Activated CD4-positive, alpha-beta T cell treated with anti-CD3 and anti-CD28 coated beads, Interleukin-2, amount 10 ng/mL, durations not matched to agents 7 days and 5 days (primary cell): ENCODE data around the gene ADARB1. TPM values are rescaled to one million over a fixed set of nuclear protein-coding genes. Genes with fewer than 3 reads are reported as not detected.

Experiments used
- CTCF ChIA-PET: fragments of 350-600 bp; sonication (Branson Sonifier 250); formaldehyde crosslinking; loops from one replicate; lab custom pipeline; 2021; ENCODE audit warnings: antibody characterized with exemption; lab: Charles Lee
- POLR2A ChIA-PET: fragments of 350-600 bp; sonication (Branson Sonifier 250); formaldehyde crosslinking; loops from one replicate; lab custom pipeline; 2021; ENCODE audit warnings: antibody characterized with exemption; lab: Charles Lee
- DNase-seq: peaks from one replicate; pipeline ENCODE4 v3.0.0-alpha.2; 2020
- H3K27ac Mint-ChIP-seq: one replicate; pipeline ENCODE4 v1.8.0; 2021; ENCODE audit warnings: mild to moderate bottlenecking, moderate library complexity, mixed read lengths
- H3K27me3 Mint-ChIP-seq: one replicate; pipeline ENCODE4 v1.8.0; 2021; ENCODE audit warnings: mixed read lengths
- H3K36me3 Mint-ChIP-seq: one replicate; pipeline ENCODE4 v1.8.0; 2021; ENCODE audit warnings: low read depth, mixed read lengths
- H3K4me1 Mint-ChIP-seq: one replicate; pipeline ENCODE4 v1.8.0; 2021; ENCODE audit warnings: mixed read lengths
- H3K4me3 Mint-ChIP-seq: one replicate; pipeline ENCODE4 v1.8.0; 2021; ENCODE audit warnings: mild to moderate bottlenecking, moderate library complexity, mixed read lengths
- H3K9me3 Mint-ChIP-seq: one replicate; pipeline ENCODE4 v1.8.0; 2021; ENCODE audit warnings: mixed read lengths
- total RNA-seq, 2 experiments: library from RNA; stranded (reverse); gene quantifications; one replicate each; pipeline ENCODE4 v1.2.3, GENCODE V29; 2021

ADARB1 gene
- total RNA-seq, 2 experiments from 2014 or later = 43.3 to 45.4 TPM

GRCh38 chr21:45112371-45112770 lies 38.0 kb downstream of the ADARB1 start:
- POLR2A ChIA-PET = no interaction called here
- Mint-ChIP-seq H3K27ac (peak overlapping the region; percentile 26), H3K27me3 (no peaks in the 10 kb centered on the region), H3K4me1 (peaks cover 57% of the 10 kb centered on the region), H3K36me3 (peaks cover 11% of the 10 kb centered on the region), H3K9me3 (no peaks in the 10 kb centered on the region), H3K4me3 (no peak overlapping the region)
- no peak for DNase-seq
- CTCF ChIA-PET = no interaction called here

GRCh38 chr21:45113543-45113942 lies 39.2 kb downstream of the ADARB1 start:
- ChIA-PET POLR2A (no interaction called here), CTCF (interaction anchor here (1.2 kb wide), 1 partner anchor 15 kb away, joined by 6 read pairs; no protein-coding TSS in a partner anchor)
- Mint-ChIP-seq H3K36me3 (peaks cover 3% of the 10 kb centered on the region), H3K4me1 (peaks cover 55% of the 10 kb centered on the region), H3K27me3 (no peaks in the 10 kb centered on the region), H3K27ac (no peak overlapping the region), H3K9me3 (no peaks in the 10 kb centered on the region), H3K4me3 (no peak overlapping the region)
- no peak for DNase-seq

- peaks cover 2% of the 10 kb centered on the region for H3K36me3 Mint-ChIP-seq
- CTCF ChIA-PET = interaction anchor here (1.2 kb wide), 1 partner anchor 14 kb away, joined by 6 read pairs; no protein-coding TSS in a partner anchor
- no peaks in the 10 kb centered on the region for H3K27me3 Mint-ChIP-seq
- peaks cover 50% of the 10 kb centered on the region for H3K4me1 Mint-ChIP-seq
- H3K4me3 Mint-ChIP-seq = no peak overlapping the region
- no peaks in the 10 kb centered on the region for H3K9me3 Mint-ChIP-seq
- no peak for DNase-seq
- POLR2A ChIA-PET = no interaction called here
- H3K27ac Mint-ChIP-seq = no peak overlapping the region
Observed at GRCh38 chr21:45114072-45114471, 39.7 kb downstream of the ADARB1 start.

- DNase-seq = no peak
- H3K9me3 Mint-ChIP-seq = no peaks in the 10 kb centered on the region
- POLR2A ChIA-PET = no interaction called here
- peaks cover 46% of the 10 kb centered on the region for H3K4me1 Mint-ChIP-seq
- CTCF ChIA-PET = interaction anchor here (0.7 kb wide), 1 partner anchor 14 kb away, joined by 3 read pairs; no protein-coding TSS in a partner anchor
- H3K36me3 Mint-ChIP-seq = peaks cover 2% of the 10 kb centered on the region
- H3K4me3 Mint-ChIP-seq = no peak overlapping the region
- no peaks in the 10 kb centered on the region for H3K27me3 Mint-ChIP-seq
- H3K27ac Mint-ChIP-seq = no peak overlapping the region
Observed at GRCh38 chr21:45114475-45114874, 40.1 kb downstream of the ADARB1 start.

GRCh38 chr21:45115141-45115540 lies 40.8 kb downstream of the ADARB1 start:
- H3K27ac Mint-ChIP-seq = no peak overlapping the region
- peaks cover 2% of the 10 kb centered on the region for H3K36me3 Mint-ChIP-seq
- CTCF ChIA-PET = interaction anchor here (0.7 kb wide), 1 partner anchor 13 kb away, joined by 3 read pairs; no protein-coding TSS in a partner anchor
- no peaks in the 10 kb centered on the region for H3K9me3 Mint-ChIP-seq
- H3K4me3 Mint-ChIP-seq = no peak overlapping the region
- peaks cover 39% of the 10 kb centered on the region for H3K4me1 Mint-ChIP-seq
- no peaks in the 10 kb centered on the region for H3K27me3 Mint-ChIP-seq
- POLR2A ChIA-PET = no interaction called here
- DNase-seq = no peak

- Mint-ChIP-seq H3K27ac (no peak overlapping the region), H3K27me3 (no peaks in the 10 kb centered on the region), H3K4me3 (no peak overlapping the region), H3K4me1 (peaks cover 31% of the 10 kb centered on the region), H3K9me3 (no peaks in the 10 kb centered on the region), H3K36me3 (peaks cover 2% of the 10 kb centered on the region)
- ChIA-PET CTCF (interaction anchor here (0.8 kb wide), 1 partner anchor 12 kb away, joined by 3 read pairs; no protein-coding TSS in a partner anchor), POLR2A (no interaction called here)
- DNase-seq = no peak
Observed at GRCh38 chr21:45116066-45116465, 41.7 kb downstream of the ADARB1 start.

DNA sequence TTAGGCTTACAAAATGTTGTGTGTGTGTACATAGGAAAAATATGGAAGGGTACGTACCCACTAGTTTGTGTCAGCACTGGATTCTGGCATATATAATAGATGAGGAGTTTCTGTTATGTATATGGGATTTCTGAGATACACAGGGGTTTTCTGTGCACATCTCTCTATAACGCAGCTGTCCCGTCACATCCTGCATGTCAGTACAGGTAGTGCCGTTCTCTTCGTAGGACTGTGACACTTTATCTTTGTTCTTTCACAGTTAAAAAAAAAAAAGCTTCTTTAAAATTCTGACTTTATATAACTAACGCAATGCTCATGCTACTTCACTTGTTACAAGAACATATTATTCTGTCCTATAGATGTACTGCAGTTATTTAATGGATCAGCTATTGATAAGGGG lies 42.9 kb downstream of the ADARB1 start:
- POLR2A ChIA-PET = no interaction called here
- Mint-ChIP-seq H3K27ac (no peak overlapping the region), H3K36me3 (peaks cover 2% of the 10 kb centered on the region), H3K4me1 (peaks cover 20% of the 10 kb centered on the region), H3K27me3 (no peaks in the 10 kb centered on the region), H3K4me3 (no peak overlapping the region), H3K9me3 (no peaks in the 10 kb centered on the region)
- CTCF ChIA-PET = no interaction called here
- no peak for DNase-seq

- ChIA-PET POLR2A (no interaction called here), CTCF (no interaction called here)
- peaks cover 4% of the 10 kb centered on the region for H3K36me3 Mint-ChIP-seq
- H3K4me1 Mint-ChIP-seq = peaks cover 20% of the 10 kb centered on the region
- no peak for DNase-seq
- no peaks in the 10 kb centered on the region for H3K27me3 Mint-ChIP-seq
- no peak overlapping the region for H3K27ac Mint-ChIP-seq
- H3K9me3 Mint-ChIP-seq = no peaks in the 10 kb centered on the region
- no peak overlapping the region for H3K4me3 Mint-ChIP-seq
Observed at GRCh38 chr21:45118099-45118498, 43.7 kb downstream of the ADARB1 start.

GRCh38 chr21:45119812-45120211 lies 45.4 kb downstream of the ADARB1 start:
- POLR2A ChIA-PET = no interaction called here
- Mint-ChIP-seq H3K36me3 (peaks cover 4% of the 10 kb centered on the region), H3K27ac (no peak overlapping the region), H3K9me3 (no peaks in the 10 kb centered on the region), H3K27me3 (no peaks in the 10 kb centered on the region), H3K4me3 (no peak overlapping the region), H3K4me1 (peaks cover 20% of the 10 kb centered on the region)
- no peak for DNase-seq
- CTCF ChIA-PET = interaction anchor here (1.9 kb wide), 1 partner anchor 9 kb away, joined by 6 read pairs; no protein-coding TSS in a partner anchor

DNA sequence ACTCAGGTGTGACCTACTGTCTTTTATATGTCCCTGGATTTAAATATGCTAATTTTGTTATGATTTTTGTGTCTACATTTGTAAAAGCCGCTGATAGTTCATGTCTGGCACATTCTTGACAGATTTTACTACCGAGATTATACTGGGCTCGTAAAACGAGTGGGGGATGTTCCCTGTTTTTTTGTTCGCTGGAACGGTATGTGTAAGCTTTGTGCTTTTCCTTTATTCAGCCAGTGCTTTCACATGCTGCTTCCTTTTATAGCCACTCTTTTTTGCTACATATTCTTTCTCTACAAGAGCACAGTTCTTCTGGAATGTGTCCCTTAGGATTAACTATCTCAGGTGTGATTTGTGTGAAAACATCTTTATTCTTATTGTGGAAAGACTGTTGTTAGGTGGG lies 46.6 kb downstream of the ADARB1 start:
- ChIA-PET CTCF (interaction anchor here (0.8 to 1.9 kb wide), 3 partner anchors 8 to 41 kb away, joined by 3 to 6 read pairs (median 3); no protein-coding TSS in a partner anchor), POLR2A (no interaction called here)
- Mint-ChIP-seq H3K4me3 (no peak overlapping the region), H3K36me3 (peaks cover 4% of the 10 kb centered on the region), H3K27me3 (no peaks in the 10 kb centered on the region), H3K4me1 (peaks cover 16% of the 10 kb centered on the region), H3K9me3 (no peaks in the 10 kb centered on the region), H3K27ac (no peak overlapping the region)
- DNase-seq = no peak

- ChIA-PET POLR2A (no interaction called here), CTCF (interaction anchor here (1.0 to 1.1 kb wide), 2 partner anchors 14 to 42 kb away, joined by 3 to 4 read pairs; no protein-coding TSS in a partner anchor)
- H3K27ac Mint-ChIP-seq = no peak overlapping the region
- H3K27me3 Mint-ChIP-seq = no peaks in the 10 kb centered on the region
- no peak overlapping the region for H3K4me3 Mint-ChIP-seq
- H3K9me3 Mint-ChIP-seq = no peaks in the 10 kb centered on the region
- H3K4me1 Mint-ChIP-seq = peaks cover 9% of the 10 kb centered on the region
- H3K36me3 Mint-ChIP-seq = peaks cover 4% of the 10 kb centered on the region
- DNase-seq = no peak
Observed at GRCh38 chr21:45122030-45122429, 47.6 kb downstream of the ADARB1 start.

DNA sequence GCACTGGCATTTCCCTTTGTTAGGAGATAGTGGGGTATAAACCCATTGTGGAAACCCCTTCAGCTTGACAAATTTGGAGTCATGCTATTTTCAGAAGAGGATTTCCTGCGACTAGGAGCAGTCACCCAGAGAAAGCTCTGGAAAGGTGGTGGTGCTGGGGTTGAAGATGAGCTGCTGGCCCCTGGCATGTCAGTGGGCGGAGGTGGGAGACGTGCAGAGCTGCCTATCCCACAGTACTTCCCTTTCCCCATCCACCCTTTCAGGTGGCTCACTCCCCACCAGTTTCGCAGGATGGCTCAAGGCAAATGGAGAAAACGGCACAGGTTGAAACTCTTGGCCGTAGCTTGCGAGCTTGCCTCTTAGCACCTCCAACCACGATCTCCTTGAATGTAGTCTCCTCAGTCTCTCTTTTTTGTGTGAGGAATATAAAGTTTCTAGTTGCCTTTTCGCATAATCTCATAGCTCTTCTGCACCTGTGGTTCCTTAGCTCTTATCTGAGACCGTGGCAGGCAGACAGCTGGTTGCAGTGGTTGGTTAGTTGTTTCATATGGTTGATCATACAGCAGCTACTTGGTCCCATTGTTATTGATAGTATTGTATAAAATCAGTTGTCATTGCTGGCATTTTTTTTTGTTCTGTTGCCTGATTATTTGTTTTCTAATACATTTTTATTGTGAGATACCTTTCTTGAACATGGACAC lies 48.2 kb downstream of the ADARB1 start:
- DNase-seq = no peak
- Mint-ChIP-seq H3K9me3 (no peaks in the 10 kb centered on the region), H3K36me3 (peaks cover 2% of the 10 kb centered on the region), H3K4me3 (no peak overlapping the region), H3K27ac (no peak overlapping the region), H3K4me1 (peaks cover 4% of the 10 kb centered on the region), H3K27me3 (no peaks in the 10 kb centered on the region)
- ChIA-PET CTCF (interaction anchor here (0.6 to 1.1 kb wide), 2 partner anchors 14 to 28 kb away, joined by 4 to 5 read pairs; no protein-coding TSS in a partner anchor), POLR2A (no interaction called here)

GRCh38 chr21:45123440-45123839 lies 49.1 kb downstream of the ADARB1 start:
- POLR2A ChIA-PET = no interaction called here
- CTCF ChIA-PET = interaction anchor here (2.1 kb wide), 1 partner anchor 174 kb away, joined by 8 read pairs; no protein-coding TSS in a partner anchor
- peaks cover 2% of the 10 kb centered on the region for H3K36me3 Mint-ChIP-seq
- no peak overlapping the region for H3K27ac Mint-ChIP-seq
- H3K4me1 Mint-ChIP-seq = peaks cover 9% of the 10 kb centered on the region
- no peak for DNase-seq
- H3K27me3 Mint-ChIP-seq = no peaks in the 10 kb centered on the region
- H3K9me3 Mint-ChIP-seq = no peaks in the 10 kb centered on the region
- no peak overlapping the region for H3K4me3 Mint-ChIP-seq
